COLO668 (cell line): ENCODE measurements around the gene IRF2BP1.
A peak's percentile ranks its signal among the peaks of the same experiment; 100 is the strongest.
"Not testable (repeated sequence)": the region's sequence is repeated elsewhere in the genome, so short reads cannot be mapped to it uniquely, and the experiment has no call there.

Experiments
- DNase-seq: peaks from one replicate; lab custom pipeline; 2025; ENCODE audit not compliant: unreplicated experiment; lab: John Stamatoyannopoulos, UW

The IRF2BP1 gene

DNA sequence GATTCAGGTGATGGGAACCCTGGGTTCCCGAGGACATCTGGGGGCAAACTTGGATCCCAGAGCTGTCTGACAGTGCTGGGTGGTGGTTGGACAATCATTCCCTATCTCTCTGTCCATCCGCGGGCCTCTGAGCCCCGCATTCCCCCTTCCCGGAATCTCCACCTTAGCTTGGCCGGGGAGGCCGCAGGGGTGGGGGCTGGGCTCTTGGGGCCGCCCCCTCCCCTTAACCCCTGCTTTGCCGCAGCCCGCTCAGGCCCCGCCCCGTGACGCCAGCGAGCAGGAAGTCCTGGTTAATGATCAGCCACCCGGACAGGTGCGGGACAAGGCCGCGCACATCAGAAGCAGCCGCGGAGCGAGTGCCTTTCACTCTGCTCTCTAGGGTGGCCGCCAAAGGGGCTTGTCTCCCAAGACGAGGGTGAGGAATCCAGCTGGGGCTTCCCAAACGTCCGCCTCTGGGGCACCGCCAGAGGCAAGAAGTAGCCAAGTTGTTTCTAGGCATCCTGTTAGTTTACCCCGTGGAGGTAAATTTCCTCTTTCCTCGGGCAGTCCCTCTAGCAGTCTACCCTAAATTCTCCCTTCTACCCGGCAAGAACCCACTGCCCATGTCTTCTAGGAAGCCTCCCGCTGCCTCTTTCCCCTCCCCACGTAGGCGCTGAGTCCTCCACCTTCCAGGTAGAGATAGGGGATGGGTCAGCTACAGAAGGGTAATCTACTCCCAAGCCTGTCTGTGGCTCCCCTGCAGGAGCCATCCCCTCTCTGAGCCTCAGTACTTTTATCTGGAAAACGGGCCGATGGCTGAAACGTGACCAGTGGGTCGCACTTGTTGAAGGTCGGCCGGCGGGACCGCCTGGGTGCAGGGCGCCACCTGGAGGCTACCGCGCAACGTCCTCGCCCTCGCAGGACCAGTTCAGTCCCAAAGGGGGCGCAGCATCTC is 3.0 kb downstream of the IRF2BP1 start:
- DNase-seq, result peak; percentile 97

DNA sequence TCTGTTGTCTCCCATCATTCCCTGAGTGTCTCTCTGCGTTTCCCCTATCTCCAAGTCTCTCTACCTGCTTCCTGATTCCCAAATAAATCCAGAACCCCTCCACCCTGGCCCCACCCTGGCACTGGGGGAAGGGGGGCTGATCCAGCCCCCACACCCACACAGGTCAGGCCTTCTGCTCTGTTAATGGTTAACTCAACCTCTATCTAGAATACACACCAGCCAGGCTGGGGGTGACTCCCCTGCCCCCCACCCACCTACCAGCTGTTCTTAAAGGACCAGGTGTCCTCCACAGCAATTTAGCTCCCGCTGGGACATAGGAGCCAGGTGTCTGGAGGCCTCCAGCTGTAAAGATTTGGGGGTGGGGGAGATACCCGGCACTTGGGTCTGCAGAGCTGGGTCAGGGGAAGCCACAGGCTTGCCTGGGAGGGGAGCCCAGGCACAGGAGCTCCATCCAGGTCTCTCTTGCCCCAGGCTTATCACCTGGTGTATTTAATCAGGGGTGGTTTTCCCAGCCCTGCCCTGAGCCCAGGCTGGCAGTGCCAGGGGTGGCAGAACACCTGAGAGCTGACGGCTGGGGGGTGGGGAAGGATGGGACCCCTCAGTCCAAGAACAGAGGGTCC is 3.9 kb downstream of the IRF2BP1 start:
- peak; percentile 90 for DNase-seq

DNA sequence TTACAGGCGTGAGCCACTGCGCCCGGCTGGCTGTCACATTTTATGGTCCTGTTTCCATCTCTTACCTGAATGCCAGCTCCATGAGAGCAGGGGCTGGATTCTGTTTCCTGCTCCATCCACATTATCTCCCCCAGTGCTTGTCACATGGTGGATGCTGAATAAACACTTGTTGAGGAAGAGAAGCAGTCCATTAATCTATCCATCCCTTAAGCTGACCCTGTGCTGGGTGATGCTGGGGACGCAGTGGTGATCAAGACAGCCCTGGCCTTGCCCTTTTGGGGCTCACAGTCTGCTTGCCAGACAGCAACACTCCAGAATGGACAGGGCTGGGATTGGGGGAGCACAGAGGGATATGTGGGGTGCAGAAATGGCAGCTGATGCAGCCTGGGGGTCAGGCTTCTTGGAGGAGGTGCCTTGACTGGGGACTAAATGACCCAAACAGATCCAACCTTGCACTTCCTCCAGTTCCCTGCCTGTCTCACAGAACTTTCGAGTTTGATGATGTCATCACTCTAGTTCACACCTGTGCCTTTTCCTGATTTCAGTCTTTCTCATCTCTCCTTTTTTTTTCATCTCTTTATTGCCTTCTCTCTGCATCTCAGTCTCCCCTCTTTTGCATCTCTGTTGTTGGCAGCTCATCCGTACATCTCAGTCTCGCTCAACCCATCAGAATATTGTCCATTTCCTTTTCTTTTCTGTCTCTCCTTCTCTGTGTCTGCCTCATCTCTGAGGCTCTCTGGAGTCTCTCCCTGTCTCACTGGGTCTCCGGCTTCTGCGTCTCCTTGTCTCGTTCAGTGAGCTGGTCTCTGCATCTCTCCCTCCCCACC is 4.6 kb downstream of the IRF2BP1 start:
- DNase-seq, result peak; percentile 46

DNA sequence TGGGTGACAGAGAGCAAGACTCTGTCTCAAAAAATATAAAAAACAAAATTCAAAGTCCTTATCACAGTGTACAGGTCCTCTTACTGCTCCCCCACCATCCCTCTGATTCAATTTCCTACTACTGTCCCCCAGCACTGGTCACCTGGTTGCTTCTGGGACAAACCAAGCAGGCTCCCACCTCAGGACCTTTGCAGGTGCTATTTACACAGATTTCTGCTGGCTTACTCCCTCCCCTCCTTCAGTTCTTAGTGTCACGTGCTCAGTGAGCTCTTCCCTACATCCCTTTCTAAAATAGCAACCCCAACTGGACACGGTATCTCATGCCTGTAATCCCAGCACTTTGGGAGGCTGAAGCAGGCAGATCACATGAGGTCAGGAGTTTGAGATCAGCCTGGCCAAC is 6.0 kb downstream of the IRF2BP1 start:
- no peak for DNase-seq

DNA sequence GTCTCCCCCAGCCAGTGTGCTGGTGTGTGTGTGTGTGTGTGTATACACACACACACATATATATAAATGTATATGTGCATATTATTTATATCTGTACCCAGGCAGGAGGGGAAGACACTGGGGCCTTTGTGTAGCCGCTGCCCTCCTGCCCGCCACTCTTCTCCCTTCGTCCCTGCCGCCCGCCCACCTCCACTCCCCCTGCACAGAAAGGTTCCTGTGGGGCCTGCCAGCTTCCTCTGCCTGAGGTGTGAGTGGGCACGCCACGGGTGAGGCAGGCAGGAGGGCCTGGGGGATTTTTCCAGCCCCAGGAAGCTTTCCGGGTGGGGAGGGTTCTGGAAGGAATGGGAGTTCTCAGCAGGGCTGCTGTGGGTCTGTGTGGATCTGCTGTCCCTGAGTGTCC is 6.9 kb downstream of the IRF2BP1 start:
- DNase-seq, result no peak

DNA sequence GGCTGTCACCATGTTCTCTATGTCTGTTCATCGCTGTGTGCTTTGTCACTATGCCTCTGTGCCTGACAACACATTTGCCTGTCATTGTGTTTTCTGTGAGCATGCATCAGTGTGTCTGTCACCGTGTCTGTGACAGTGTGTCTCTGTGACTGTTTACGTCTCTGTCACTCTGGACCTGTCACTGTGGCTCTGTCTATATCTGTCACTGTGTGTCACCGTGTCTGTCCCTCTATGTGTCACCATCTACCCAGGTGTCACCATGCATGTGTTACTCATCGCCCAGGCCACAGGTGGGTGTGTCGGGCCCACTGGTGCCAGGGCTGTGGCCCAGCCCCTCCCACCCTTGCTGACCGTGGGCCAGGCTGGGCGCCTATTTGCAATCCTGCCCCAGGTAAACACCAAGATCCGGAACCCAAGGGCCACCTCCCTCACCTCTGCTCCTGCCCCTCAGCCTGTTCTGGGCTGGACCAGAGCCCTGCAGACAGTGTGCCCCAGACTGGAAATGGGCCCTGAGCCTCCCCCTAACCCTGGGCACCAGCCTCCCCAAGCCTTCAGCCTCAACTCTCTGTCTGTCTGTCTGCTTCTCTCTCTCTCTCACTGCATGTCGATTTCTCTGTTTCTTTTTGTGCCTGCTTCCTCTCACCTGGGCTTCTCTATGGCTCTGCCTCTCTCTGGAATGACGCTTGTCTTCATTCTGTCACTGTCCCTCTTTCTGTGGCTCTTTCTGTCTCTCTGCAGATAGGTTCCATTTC is 7.7 kb downstream of the IRF2BP1 start:
- DNase-seq, result peak; percentile 57

DNA sequence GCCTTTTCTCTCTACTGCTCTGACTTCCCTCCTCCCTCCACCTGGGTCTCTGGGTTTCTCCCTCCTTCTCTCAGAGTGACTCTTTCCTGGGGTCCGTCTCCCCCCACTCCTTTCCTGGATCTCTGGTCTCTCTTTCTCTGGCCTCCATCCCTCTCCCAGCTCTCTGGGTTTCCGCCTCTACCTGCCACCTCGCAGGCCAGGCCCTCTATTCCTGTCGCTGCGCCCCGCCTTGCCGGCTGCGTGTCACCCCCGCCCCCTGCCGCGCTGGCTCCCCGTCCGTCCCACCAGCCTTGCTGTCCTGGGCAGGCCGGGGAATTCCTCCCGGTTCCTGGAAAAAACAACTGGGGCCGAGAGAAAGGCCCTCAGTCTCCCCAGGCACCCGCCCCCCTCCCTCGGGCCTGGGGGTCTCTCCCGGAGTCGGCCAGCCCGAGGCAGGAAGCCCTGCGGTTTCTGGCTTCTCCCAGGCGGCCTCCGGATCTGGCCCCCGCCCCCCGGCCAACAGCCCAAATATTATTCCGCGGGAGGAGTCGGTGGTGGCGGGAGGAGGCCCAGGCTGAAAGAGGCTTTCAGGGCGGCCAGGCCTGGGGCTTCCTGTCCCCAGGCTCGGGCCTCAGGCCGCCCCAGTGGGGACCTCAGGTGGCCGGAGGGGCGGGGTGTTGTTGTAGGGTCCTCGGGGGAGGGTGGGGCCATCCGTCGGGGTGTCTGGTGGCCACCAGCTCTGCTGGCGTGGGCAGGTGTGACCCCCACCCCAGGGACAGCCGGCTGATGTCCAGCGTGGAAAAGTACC is 9.3 kb downstream of the IRF2BP1 start:
- DNase-seq, result no peak

DNA sequence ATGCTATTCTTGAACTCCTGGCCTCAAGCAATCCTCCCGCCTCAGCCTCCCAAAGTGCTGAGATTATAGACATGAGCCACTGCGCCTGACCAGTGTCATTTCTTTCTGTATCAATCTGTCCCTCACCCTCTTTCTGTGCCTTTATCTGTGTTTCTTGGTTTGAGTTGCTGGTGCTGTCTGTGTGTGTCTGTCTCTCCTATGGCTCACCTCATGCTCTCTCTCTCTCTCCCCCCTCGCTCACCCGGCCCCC is 9.9 kb downstream of the IRF2BP1 start:
- DNase-seq, result no peak

DNA sequence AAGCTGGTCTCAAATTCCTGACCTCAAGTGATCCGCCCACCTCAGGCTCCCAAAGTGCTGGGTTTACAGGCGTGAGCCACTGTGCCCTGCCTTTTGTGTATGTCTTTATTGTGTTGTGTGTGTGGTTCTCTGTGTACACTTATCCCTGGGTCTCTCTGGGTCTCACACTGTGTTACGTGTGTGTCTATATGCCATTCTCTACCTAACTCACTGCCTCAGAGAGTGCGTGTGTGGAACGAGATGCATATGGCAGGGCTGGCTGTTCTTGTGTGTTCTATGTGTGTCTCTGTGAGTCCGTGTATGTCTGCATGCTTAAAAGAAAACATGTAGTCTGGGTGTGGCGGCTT is 11.3 kb downstream of the IRF2BP1 start:
- DNase-seq, result no peak

DNA sequence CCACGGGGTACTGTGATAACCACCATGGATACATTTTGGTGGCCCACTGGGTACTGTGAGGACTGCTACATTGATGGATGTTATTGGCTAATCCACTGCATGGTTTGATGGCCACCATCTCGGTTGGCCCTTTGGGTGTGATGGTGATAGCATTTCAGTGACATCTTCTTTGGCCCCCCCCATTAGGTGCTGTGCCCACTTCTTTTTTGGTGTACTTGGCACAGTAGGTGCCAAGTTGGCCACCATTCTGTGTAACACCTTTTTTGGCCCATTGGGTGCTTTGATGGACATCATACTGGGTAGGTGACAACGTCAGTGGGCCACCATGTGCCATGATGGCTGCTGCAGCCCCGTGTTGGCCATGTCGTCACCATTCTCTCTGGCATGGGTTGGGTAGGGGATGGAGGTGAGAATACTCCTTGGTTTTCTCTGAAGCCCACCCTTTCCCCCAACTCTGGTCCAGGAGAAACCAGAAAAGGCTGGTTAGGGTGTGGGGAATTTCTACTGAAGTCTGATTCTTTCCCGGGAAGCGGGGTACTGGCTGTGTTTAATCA is 12.6 kb downstream of the IRF2BP1 start:
- no peak for DNase-seq

DNA sequence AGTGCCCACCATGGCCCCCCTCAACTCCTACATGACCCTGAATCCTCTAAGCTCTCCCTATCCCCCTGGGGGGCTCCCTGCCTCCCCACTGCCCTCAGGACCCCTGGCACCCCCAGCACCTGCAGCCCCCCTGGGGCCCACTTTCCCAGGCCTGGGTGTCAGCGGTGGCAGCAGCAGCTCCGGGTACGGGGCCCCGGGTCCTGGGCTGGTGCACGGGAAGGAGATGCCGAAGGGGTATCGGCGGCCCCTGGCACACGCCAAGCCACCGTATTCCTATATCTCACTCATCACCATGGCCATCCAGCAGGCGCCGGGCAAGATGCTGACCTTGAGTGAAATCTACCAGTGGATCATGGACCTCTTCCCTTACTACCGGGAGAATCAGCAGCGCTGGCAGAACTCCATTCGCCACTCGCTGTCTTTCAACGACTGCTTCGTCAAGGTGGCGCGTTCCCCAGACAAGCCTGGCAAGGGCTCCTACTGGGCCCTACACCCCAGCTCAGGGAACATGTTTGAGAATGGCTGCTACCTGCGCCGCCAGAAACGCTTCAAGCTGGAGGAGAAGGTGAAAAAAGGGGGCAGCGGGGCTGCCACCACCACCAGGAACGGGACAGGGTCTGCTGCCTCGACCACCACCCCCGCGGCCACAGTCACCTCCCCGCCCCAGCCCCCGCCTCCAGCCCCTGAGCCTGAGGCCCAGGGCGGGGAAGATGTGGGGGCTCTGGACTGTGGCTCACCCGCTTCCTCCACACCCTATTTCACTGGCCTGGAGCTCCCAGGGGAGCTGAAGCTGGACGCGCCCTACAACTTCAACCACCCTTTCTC is 13.6 kb downstream of the IRF2BP1 start:
- DNase-seq, result no peak

DNA sequence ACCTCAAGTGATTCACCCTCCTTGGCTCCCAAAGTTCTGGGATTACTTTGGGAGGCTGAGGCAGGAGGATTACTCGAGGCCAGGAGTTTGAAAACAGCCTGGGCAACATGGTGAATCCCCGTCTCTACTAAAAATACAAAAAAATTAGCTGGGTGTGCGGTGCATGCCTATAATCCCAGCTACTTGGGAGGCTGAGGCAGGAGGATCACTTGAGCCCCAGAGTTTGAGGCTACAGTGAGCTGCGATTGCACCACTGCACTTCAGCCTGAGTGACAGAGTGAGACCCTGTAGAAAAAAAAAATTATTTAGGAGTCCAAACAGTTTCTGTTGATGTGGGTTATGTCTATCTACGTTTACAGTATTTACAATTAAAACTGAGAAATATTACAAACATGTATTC is 15.1 kb downstream of the IRF2BP1 start:
- no peak for DNase-seq

DNA sequence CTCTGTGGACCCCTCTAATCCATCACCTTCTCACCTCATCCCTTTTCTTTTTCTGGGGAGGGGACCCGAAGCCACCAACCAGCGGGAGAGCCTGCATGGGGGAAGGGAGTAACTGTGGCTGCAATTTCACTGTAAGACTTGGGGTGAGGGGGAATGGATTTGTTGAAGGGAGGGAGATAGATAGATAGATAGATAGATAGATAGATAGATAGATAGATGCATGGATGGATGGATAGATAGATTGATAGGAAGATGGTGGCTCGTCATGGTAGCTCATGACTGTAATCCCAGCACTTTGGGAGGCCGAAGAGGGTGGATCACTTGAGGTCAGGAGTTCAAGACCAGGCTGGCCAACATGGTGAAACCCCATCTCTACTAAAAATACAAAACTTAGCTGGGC is 18.7 kb downstream of the IRF2BP1 start:
- not testable (repeated sequence) for DNase-seq

DNA sequence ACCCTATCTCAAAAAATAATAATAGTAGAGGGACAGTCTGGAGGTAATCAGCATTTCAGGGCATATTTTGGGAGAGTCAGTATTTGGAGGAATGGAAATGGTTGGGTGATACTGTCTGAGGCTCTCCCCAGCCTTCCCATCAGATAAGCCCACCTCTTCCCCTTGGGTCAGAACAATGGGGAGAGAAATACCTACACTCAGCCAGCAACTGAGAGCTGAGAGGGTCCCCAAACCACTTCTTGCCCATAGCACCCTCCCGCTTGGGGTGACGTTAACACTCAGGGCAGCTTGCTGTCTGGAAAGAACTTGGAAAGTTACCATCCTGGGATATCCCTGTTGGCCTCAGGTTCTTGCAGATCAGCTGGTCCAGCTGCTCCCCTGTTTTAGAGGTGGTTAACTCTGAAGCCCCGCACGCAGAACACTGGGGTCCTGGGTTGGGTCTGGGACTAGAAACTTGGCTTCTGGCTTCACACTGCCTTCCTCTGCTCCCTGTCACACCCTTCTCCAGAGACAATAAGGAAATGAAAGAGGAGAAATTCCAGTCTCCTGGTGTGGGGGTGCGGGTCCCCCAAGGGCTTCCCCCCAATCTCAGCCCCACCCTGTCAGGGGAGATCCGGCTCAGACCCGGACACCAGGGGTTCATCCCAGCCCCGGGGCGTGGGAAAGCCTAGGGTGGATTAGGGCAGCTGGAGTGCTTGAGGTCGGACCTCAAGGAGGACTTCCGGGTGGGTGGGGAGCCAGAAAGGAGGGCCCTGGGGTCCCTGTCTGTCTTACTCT is 19.4 kb downstream of the IRF2BP1 start:
- DNase-seq, result no peak

DNA sequence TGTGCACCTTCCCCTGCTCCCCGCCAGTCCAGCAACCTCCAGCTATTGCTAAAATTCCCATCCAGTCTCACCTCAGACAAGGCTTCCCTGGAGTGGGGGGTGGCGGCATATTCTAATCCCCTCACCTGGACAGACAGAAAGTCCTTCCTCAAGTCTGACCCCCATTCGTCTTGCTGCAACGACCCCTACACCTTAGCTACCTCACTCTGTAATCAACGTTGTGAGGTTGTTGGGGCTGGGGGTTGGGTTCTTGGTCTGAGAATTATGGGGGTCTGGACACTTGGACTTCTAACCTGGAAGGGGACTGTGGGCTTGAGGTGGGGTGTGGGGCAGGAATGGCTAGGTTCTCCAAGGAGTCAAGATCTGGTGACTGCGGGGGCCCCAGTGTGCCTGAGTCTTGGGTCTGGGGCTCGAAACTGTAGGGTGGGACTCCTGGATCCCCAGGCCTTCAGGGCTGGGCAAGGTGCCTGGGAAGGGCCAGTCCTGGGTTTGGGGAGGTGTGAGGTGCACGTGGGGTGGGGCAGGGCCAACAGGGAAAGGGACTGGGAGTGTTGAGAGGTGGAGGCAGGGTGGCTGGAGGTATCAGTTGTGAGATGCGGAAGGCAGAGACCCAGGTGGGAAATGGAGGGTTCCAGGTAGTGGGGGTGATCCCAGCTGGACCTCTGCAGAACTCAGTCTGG is 20.5 kb downstream of the IRF2BP1 start:
- no peak for DNase-seq

DNA sequence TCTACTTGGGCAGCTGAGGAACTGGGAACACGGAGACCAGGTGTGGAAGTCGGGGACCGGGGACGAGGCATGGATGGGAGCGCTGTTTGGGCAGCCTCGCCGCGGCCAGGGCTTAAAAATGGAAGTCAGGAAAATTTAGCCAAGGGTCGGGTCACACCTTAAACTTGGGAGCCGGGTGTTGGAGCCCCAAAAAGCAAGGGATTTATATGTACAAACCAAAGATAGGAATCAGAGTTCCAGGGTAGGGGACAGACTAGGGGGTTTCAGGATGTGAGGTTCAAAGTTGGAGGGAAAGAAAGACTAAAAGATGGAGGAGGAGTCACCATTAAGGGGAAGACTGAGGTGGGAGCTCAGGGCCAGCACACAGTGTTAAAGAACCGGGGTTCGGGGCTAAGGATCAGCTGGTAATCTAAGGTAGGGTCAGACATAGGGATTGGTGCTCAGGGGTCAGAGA is 21.3 kb downstream of the IRF2BP1 start:
- DNase-seq, result no peak

DNA sequence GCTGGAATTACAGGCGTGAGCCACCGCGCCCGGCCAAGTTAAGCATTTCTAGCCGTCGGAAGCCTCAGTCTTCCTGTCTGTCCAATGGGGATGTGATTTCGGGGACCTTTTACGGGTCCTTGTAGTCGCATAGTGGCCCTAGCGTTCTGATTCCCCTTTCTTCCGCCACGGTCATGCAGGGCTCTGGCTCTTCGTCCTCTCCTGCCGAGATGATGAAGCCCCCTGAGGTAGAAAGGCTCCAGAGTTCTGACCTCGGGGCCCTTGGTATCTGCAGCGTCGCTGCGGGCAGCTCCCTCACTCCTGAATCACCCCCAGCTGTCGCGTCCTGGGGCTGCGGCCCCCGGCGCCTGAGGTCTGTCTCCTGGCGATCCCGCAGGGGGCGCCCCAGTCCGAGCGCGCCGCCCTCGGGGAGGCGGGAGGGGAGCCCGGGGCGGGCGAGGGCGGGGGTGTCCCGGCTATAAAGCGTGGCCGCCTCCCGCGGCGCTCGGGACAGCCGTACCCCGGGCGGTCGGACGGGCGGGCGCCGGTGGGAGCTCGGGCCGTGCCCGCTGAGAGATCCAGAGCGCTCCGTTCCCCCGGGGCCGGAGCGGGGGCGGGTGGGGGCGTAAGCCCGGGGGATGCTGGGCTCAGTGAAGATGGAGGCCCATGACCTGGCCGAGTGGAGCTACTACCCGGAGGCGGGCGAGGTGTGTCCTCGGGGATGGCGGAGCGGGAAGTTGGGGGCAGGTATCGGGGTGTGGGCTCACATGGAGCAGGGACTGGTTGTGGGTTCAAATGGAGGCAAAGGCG is 21.9 kb downstream of the IRF2BP1 start, which contains the start of gene FOXA3:
Gene FOXA3 (plus strand): TSS at position 487 of the 789 bp plus-strand sequence. CDS start 131 bp downstream, at position 618.
- DNase-seq, result peak; percentile 89
